ENCODE measurements around the gene LYZL2. TPM values are rescaled to one million over a fixed set of nuclear protein-coding genes. Genes with fewer than 3 reads are reported as not detected.

The LYZL2 gene
- total and polyA plus RNA-seq, 9 of the 15 experiments (the other 6 are each of a cell fraction or from before 2014, with no cell fraction given): not detected

DNA sequence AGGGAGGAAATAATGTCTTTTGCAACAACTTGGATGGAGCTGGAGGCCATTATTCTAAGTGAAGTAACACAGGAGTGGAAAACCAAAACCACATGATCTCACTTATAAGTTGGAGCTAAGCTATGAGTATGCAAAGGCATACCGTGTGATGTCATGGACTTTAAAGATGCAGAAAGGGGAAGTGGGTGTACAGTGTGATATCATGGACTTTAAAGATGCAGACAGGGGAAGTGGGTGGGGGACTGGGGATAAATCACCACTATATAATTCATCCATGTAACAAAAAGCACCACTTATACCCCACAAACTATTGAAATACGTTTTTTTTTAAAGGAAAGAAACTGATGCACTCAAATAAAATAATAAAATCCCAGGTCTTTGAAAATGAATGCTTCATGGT lies 29.5 kb downstream of the LYZL2 start:
- peaks cover 1 to 4% of the 10 kb centered on the region in 2 experiments; a peak in 3 of 5 replicates for H3K4me1 ChIP-seq (replicated peaks in 1 of 2; ENCODE audit: control insufficient read depth in 2 of 2, insufficient read depth in 2 of 2, low read length in 2 of 2)
- no peak overlapping the region for H3K9ac ChIP-seq (ENCODE audit: insufficient read depth in 1 of 2, low read depth in 2 of 2, low read length in 2 of 2)
- H3K9me3 ChIP-seq (replicated peaks; ENCODE audit: control insufficient read depth, insufficient read depth, low read depth, low read length): no peaks in the 10 kb centered on the region
- H3K79me2 ChIP-seq (ENCODE audit: control insufficient read depth, insufficient read depth, low read length): no peaks in the 10 kb centered on the region
- ATAC-seq (peak; percentile 84), DNase-seq (ENCODE audit: extremely low read depth in 1 of 4, low spot score in 3 of 4) (peak in 1 of 4 experiments; percentile 55), FAIRE-seq (no peak)
- H2AFZ ChIP-seq (ENCODE audit: low read depth, low read length): no peak overlapping the region
- H3K27me3 ChIP-seq (ENCODE audit: control insufficient read depth in 2 of 2, insufficient read depth in 2 of 2, low read length in 2 of 2): no peaks in the 10 kb centered on the region
- no peaks in the 10 kb centered on the region for H3K9me1 ChIP-seq (ENCODE audit: control insufficient read depth, insufficient read depth, low read length)
- no peak overlapping the region for H3K27ac ChIP-seq (ENCODE audit: extremely low read depth, low read depth, low read length)
- BruUV-seq (replicated peaks): no TSS peak
- POLR2A ChIA-PET: interaction anchor here (0.6 to 1.5 kb wide), 3 partner anchors 16 to 280 kb away, joined by 3 to 4 read pairs (median 3); no protein-coding TSS in a partner anchor
- H3K4me3 ChIP-seq: no peak overlapping the region
- no peak overlapping the region for H3K4me2 ChIP-seq (ENCODE audit: insufficient read depth, low read length)
- in situ Hi-C loops (cut with MboI): loop anchor here (10.0 kb wide), 1 partner anchor 595 kb away; no protein-coding TSS in a partner anchor
- intact Hi-C loops (cut with micrococcal nuclease): no loop called here
- CTCF ChIA-PET (ENCODE audit: low intra/inter-chr PET ratio): no interaction called here
- no peaks in the 10 kb centered on the region for H4K20me1 ChIP-seq (replicated peaks; ENCODE audit: control insufficient read depth, insufficient read depth, low read length)
- WGBS (ENCODE audit: insufficient coverage, low coverage, missing lambda C conversion rate): 0% methylated on average over 2 of the region's 2 CpGs
- no peaks in the 10 kb centered on the region for H3K36me3 ChIP-seq (ENCODE audit: control insufficient read depth, insufficient read depth, low read length)
- TF ChIP-seq SPI1 (IDR thresholded peaks at IDR 0.05; ENCODE audit: borderline replicate concordance, low read depth, low read length) (peak; percentile 99), GABPB1 (CRISPR knock-in tag; IDR thresholded peaks at IDR 0.05) (0 out of 2 replicates have a peak, but pooled peaks have one; percentile 43), ESRRA (IDR thresholded peaks at IDR 0.05; ENCODE audit: borderline replicate concordance, low read depth) (peak; percentile 46; the same call in 1 of the 2 replicates), TCF7 (IDR thresholded peaks at IDR 0.05; ENCODE audit: borderline replicate concordance) (no peak), CREM (IDR thresholded peaks at IDR 0.05; ENCODE audit: low read depth) (peak; percentile 96), JUND (IDR thresholded peaks at IDR 0.05; ENCODE audit: borderline replicate concordance, low read depth, low read length) (peak; percentile 34; the same call in 1 of the 2 replicates), JUND (tag; IDR thresholded peaks at IDR 0.05; ENCODE audit: borderline replicate concordance, low read depth, low read length) (peak; percentile 79; the same call in 2 of the 3 replicates), TARDBP (IDR thresholded peaks at IDR 0.05) (peak; percentile 54; the same call in 1 of the 2 replicates), SRSF9 (IDR thresholded peaks at IDR 0.05; ENCODE audit: borderline replicate concordance, low read depth, low read length) (no peak)
- TF ChIP-seq, protein P1, sequence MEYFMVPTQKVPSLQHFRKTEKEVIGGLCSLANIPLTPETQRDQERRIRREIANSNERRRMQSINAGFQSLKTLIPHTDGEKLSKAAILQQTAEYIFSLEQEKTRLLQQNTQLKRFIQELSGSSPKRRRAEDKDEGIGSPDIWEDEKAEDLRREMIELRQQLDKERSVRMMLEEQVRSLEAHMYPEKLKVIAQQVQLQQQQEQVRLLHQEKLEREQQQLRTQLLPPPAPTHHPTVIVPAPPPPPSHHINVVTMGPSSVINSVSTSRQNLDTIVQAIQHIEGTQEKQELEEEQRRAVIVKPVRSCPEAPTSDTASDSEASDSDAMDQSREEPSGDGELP (CRISPR knock-in tag; IDR thresholded peaks at IDR 0.05; ENCODE audit: borderline replicate concordance): no peak
- TF ChIP-seq, protein P2, sequence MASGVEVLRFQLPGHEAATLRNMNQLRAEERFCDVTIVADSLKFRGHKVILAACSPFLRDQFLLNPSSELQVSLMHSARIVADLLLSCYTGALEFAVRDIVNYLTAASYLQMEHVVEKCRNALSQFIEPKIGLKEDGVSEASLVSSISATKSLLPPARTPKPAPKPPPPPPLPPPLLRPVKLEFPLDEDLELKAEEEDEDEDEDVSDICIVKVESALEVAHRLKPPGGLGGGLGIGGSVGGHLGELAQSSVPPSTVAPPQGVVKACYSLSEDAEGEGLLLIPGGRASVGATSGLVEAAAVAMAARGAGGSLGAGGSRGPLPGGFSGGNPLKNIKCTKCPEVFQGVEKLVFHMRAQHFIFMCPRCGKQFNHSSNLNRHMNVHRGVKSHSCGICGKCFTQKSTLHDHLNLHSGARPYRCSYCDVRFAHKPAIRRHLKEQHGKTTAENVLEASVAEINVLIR (CRISPR knock-in tag; IDR thresholded peaks at IDR 0.05): peak; percentile 74
- TF ChIP-seq, protein P3, sequence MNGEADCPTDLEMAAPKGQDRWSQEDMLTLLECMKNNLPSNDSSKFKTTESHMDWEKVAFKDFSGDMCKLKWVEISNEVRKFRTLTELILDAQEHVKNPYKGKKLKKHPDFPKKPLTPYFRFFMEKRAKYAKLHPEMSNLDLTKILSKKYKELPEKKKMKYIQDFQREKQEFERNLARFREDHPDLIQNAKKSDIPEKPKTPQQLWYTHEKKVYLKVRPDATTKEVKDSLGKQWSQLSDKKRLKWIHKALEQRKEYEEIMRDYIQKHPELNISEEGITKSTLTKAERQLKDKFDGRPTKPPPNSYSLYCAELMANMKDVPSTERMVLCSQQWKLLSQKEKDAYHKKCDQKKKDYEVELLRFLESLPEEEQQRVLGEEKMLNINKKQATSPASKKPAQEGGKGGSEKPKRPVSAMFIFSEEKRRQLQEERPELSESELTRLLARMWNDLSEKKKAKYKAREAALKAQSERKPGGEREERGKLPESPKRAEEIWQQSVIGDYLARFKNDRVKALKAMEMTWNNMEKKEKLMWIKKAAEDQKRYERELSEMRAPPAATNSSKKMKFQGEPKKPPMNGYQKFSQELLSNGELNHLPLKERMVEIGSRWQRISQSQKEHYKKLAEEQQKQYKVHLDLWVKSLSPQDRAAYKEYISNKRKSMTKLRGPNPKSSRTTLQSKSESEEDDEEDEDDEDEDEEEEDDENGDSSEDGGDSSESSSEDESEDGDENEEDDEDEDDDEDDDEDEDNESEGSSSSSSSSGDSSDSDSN (IDR thresholded peaks at IDR 0.05; ENCODE audit: borderline replicate concordance in 1 of 2, low read depth in 2 of 2, low read length in 2 of 2): no peak
- TF ChIP-seq, protein P4, sequence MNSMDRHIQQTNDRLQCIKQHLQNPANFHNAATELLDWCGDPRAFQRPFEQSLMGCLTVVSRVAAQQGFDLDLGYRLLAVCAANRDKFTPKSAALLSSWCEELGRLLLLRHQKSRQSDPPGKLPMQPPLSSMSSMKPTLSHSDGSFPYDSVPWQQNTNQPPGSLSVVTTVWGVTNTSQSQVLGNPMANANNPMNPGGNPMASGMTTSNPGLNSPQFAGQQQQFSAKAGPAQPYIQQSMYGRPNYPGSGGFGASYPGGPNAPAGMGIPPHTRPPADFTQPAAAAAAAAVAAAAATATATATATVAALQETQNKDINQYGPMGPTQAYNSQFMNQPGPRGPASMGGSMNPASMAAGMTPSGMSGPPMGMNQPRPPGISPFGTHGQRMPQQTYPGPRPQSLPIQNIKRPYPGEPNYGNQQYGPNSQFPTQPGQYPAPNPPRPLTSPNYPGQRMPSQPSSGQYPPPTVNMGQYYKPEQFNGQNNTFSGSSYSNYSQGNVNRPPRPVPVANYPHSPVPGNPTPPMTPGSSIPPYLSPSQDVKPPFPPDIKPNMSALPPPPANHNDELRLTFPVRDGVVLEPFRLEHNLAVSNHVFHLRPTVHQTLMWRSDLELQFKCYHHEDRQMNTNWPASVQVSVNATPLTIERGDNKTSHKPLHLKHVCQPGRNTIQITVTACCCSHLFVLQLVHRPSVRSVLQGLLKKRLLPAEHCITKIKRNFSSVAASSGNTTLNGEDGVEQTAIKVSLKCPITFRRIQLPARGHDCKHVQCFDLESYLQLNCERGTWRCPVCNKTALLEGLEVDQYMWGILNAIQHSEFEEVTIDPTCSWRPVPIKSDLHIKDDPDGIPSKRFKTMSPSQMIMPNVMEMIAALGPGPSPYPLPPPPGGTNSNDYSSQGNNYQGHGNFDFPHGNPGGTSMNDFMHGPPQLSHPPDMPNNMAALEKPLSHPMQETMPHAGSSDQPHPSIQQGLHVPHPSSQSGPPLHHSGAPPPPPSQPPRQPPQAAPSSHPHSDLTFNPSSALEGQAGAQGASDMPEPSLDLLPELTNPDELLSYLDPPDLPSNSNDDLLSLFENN (IDR thresholded peaks at IDR 0.05; ENCODE audit: low read depth in 2 of 2, low read length in 2 of 2): no peak
